HEK293 (cell line): ENCODE measurements around the gene ZNF836.

ENCODE experiments used
- CTCF ChIA-PET: fragments of 350-600 bp; formaldehyde crosslinking; extraction: SDS; loops from one replicate; lab custom pipeline; 2021; ENCODE audit warnings: antibody characterized with exemption; lab: Yijun Ruan, JAX
- POLR2A ChIA-PET: fragments of 300-600 bp; formaldehyde crosslinking; extraction: SDS; loops from one replicate; lab custom pipeline; 2020; ENCODE audit warnings: antibody characterized with exemption, inconsistent platforms; lab: Yijun Ruan, JAX
- H3K27ac ChIP-seq: fragments of 200-500 bp; sonication (Bioruptor generic); 2 replicates; pipeline ENCODE4 v1.5.1; 2014; ENCODE audit warnings: low read depth, low read length, control low read depth, inconsistent platforms; ENCODE audit errors: extremely low read depth
- H3K36me3 ChIP-seq, 2 experiments: fragments of 200-500 bp in 1 of 2; sonication (Bioruptor generic) in 1 of 2; 1 replicate in 1 of 2; 2 replicates in 1 of 2; pipeline ENCODE4 v1.5.1; 2014 to 2017; ENCODE audit warnings: inconsistent platforms in 2 of 2, low read length in 2 of 2; ENCODE audit not compliant: control insufficient read depth in 2 of 2, insufficient read depth in 1 of 2
- H3K4me1 ChIP-seq: fragments of 200-500 bp; sonication (Bioruptor generic); 2 replicates; pipeline ENCODE4 v1.5.1; 2014; ENCODE audit warnings: mild to moderate bottlenecking, low read length, inconsistent platforms; ENCODE audit not compliant: control insufficient read depth, insufficient read depth
- H3K4me3 ChIP-seq: 2 replicates; pipeline ENCODE4 v1.5.1; 2011; ENCODE audit warnings: low read depth, mild to moderate bottlenecking, control low read depth, low read length, moderate library complexity
- H3K9me3 ChIP-seq: fragments of 200-500 bp; sonication (Bioruptor generic); 2 replicates; pipeline ENCODE4 v1.5.1; 2014; ENCODE audit warnings: low read depth, low read length, inconsistent platforms; ENCODE audit not compliant: control insufficient read depth, insufficient read depth
- GLIS2 ChIP-seq: fragments of 450-650 bp; formaldehyde crosslinking; IDR thresholded peaks from 2 replicates; pipeline ENCODE4 v1.5.1; 2016; ENCODE audit warnings: missing biosample characterization, missing genetic modification characterization
- KLF9 ChIP-seq: fragments of 450-650 bp; formaldehyde crosslinking; IDR thresholded peaks from 2 replicates; pipeline ENCODE4 v1.5.1; 2016; ENCODE audit warnings: missing biosample characterization, missing genetic modification characterization, low read depth
- ZBTB20 ChIP-seq: fragments of 450-650 bp; formaldehyde crosslinking; IDR thresholded peaks from 2 replicates; pipeline ENCODE4 v1.5.1; 2016; ENCODE audit warnings: missing biosample characterization, missing genetic modification characterization
- ZNF10 ChIP-seq: fragments of 450-650 bp; formaldehyde crosslinking; IDR thresholded peaks from 2 replicates; pipeline ENCODE4 v1.5.1; 2017; ENCODE audit warnings: missing biosample characterization, missing genetic modification characterization
- ZNF292 ChIP-seq: fragments of 450-650 bp; formaldehyde crosslinking; IDR thresholded peaks from 2 replicates; pipeline ENCODE4 v1.5.1; 2016; ENCODE audit warnings: low read depth, missing biosample characterization, missing genetic modification characterization, borderline replicate concordance
- ZNF366 ChIP-seq: fragments of 450-650 bp; formaldehyde crosslinking; conservative IDR thresholded peaks from 2 replicates; pipeline ENCODE4 v1.5.1; 2016; ENCODE audit warnings: missing biosample characterization, missing genetic modification characterization
- ZNF48 ChIP-seq: fragments of 450-650 bp; formaldehyde crosslinking; IDR thresholded peaks from 2 replicates; pipeline ENCODE4 v1.5.1; 2016; ENCODE audit warnings: missing biosample characterization, missing genetic modification characterization
- ZNF501 ChIP-seq: fragments of 450-650 bp; formaldehyde crosslinking; IDR thresholded peaks from 2 replicates; pipeline ENCODE4 v1.5.1; 2016; ENCODE audit warnings: missing biosample characterization, missing genetic modification characterization
- ZNF530 ChIP-seq: fragments of 450-650 bp; formaldehyde crosslinking; IDR thresholded peaks from 2 replicates; pipeline ENCODE4 v1.5.1; 2016; ENCODE audit warnings: low read depth, missing biosample characterization, missing genetic modification characterization
- ZNF600 ChIP-seq: fragments of 450-650 bp; formaldehyde crosslinking; IDR thresholded peaks from 2 replicates; pipeline ENCODE4 v1.5.1; 2016; ENCODE audit warnings: missing biosample characterization, missing genetic modification characterization
- ZNF747 ChIP-seq: fragments of 450-650 bp; formaldehyde crosslinking; IDR thresholded peaks from 2 replicates; pipeline ENCODE4 v1.5.1; 2016; ENCODE audit warnings: missing biosample characterization, missing genetic modification characterization
- TF ChIP-seq, protein P1 (sequence below): fragments of 450-650 bp; formaldehyde crosslinking; conservative IDR thresholded peaks from 2 replicates; pipeline ENCODE4 v1.5.1; 2016; ENCODE audit warnings: low read depth, missing biosample characterization, missing genetic modification characterization
- TF ChIP-seq, protein P2 (sequence below): fragments of 450-650 bp; formaldehyde crosslinking; IDR thresholded peaks from 2 replicates; pipeline ENCODE4 v1.5.1; 2016; ENCODE audit warnings: missing biosample characterization, missing genetic modification characterization
- TF ChIP-seq, protein P3 (sequence below): fragments of 450-650 bp; formaldehyde crosslinking; optimal IDR thresholded peaks from 2 replicates; pipeline ENCODE3; 2016; ENCODE audit warnings: missing biosample characterization, mild to moderate bottlenecking, missing genetic modification characterization
- TF ChIP-seq, protein P4 (sequence below): fragments of 450-650 bp; formaldehyde crosslinking; IDR thresholded peaks from 2 replicates; pipeline ENCODE4 v1.5.1; 2016; ENCODE audit warnings: missing biosample characterization, missing genetic modification characterization
- TF ChIP-seq, protein P5 (sequence below): fragments of 450-650 bp; formaldehyde crosslinking; IDR thresholded peaks from 2 replicates; pipeline ENCODE4 v1.5.1; 2016; ENCODE audit warnings: missing biosample characterization, missing genetic modification characterization
- TF ChIP-seq, protein P6 (sequence below): fragments of 450-650 bp; formaldehyde crosslinking; IDR thresholded peaks from 2 replicates; pipeline ENCODE4 v1.5.1; 2017; ENCODE audit warnings: missing biosample characterization, missing genetic modification characterization
- TF ChIP-seq, protein P7 (sequence below): fragments of 450-650 bp; formaldehyde crosslinking; IDR thresholded peaks from 2 replicates; pipeline ENCODE4 v1.5.0; 2017; ENCODE audit warnings: missing biosample characterization, missing genetic modification characterization, borderline replicate concordance

The ZNF836 gene

DNA sequence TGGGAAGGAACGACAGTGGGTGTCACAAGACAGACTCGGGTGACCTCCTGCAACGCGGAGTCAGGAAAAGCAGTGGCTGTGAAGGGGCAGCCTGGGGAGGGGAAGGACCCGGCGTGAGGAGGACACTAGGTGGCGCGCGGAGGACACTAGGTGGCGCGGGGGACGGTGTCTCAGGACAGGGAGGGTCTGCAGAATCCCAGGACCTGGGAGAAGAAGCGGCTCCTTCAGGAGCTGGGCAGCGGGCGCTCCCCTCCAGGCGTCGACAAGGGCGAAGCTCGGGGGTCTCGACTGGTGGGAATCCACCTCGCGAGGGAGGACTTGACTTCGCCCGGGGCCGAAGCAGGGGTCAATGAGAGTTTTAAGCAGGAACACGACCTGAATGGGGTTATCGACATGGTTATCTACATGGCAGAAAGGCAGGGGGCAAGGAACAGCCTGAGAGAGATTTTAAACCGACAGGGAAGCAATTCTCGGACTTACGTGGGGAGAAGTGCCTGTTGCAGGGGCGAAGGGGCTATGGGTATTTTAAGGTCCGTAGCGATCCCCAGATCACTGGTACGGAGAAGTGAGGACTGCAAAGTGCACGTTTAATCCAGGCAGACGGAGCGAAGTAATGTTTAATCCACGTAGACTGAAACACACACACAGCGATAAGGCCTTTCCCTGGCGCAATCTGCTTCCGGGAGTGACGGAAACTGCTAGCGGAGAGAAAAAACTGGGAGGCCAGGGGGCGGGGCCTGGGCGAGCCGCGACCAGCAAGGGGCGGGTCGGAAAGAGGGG, 32.0 kb downstream of the ZNF836 start, which contains the start of gene ZNF616 (continued):
- TF ChIP-seq, protein P1, sequence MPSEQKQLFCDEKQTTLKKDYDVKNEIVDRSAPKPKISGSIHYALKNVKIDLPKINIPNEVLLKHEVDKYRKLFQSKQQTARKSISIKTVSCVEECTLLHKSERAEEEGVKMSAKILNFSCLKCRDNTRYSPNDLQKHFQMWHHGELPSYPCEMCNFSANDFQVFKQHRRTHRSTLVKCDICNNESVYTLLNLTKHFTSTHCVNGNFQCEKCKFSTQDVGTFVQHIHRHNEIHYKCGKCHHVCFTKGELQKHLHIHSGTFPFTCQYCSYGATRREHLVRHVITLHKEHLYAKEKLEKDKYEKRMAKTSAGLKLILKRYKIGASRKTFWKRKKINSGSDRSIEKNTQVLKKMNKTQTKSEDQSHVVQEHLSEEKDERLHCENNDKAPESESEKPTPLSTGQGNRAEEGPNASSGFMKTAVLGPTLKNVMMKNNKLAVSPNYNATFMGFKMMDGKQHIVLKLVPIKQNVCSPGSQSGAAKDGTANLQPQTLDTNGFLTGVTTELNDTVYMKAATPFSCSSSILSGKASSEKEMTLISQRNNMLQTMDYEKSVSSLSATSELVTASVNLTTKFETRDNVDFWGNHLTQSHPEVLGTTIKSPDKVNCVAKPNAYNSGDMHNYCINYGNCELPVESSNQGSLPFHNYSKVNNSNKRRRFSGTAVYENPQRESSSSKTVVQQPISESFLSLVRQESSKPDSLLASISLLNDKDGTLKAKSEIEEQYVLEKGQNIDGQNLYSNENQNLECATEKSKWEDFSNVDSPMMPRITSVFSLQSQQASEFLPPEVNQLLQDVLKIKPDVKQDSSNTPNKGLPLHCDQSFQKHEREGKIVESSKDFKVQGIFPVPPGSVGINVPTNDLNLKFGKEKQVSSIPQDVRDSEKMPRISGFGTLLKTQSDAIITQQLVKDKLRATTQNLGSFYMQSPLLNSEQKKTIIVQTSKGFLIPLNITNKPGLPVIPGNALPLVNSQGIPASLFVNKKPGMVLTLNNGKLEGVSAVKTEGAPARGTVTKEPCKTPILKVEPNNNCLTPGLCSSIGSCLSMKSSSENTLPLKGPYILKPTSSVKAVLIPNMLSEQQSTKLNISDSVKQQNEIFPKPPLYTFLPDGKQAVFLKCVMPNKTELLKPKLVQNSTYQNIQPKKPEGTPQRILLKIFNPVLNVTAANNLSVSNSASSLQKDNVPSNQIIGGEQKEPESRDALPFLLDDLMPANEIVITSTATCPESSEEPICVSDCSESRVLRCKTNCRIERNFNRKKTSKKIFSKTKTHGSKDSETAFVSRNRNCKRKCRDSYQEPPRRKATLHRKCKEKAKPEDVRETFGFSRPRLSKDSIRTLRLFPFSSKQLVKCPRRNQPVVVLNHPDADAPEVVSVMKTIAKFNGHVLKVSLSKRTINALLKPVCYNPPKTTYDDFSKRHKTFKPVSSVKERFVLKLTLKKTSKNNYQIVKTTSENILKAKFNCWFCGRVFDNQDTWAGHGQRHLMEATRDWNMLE: peak; percentile 85
- no peak for TF ChIP-seq ZNF530 (tag by site-specific recombination)
- peak; percentile 94; the same call in 1 of the 2 replicates for TF ChIP-seq KLF9 (tag by site-specific recombination)
- TF ChIP-seq, protein P2, sequence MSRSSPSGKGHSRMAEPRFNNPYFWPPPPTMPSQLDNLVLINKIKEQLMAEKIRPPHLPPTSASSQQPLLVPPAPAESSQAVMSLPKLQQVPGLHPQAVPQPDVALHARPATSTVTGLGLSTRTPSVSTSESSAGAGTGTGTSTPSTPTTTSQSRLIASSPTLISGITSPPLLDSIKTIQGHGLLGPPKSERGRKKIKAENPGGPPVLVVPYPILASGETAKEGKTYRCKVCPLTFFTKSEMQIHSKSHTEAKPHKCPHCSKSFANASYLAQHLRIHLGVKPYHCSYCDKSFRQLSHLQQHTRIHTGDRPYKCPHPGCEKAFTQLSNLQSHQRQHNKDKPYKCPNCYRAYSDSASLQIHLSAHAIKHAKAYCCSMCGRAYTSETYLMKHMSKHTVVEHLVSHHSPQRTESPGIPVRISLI (tag by site-specific recombination): peak; percentile 82
- TF ChIP-seq ZNF10 (tag by site-specific recombination): peak; percentile 71
- TF ChIP-seq, protein P3, sequence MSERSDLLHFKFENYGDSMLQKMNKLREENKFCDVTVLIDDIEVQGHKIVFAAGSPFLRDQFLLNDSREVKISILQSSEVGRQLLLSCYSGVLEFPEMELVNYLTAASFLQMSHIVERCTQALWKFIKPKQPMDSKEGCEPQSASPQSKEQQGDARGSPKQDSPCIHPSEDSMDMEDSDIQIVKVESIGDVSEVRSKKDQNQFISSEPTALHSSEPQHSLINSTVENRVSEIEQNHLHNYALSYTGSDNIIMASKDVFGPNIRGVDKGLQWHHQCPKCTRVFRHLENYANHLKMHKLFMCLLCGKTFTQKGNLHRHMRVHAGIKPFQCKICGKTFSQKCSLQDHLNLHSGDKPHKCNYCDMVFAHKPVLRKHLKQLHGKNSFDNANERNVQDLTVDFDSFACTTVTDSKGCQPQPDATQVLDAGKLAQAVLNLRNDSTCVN (tag by site-specific recombination): peak; percentile 41
- TF ChIP-seq, protein P4, sequence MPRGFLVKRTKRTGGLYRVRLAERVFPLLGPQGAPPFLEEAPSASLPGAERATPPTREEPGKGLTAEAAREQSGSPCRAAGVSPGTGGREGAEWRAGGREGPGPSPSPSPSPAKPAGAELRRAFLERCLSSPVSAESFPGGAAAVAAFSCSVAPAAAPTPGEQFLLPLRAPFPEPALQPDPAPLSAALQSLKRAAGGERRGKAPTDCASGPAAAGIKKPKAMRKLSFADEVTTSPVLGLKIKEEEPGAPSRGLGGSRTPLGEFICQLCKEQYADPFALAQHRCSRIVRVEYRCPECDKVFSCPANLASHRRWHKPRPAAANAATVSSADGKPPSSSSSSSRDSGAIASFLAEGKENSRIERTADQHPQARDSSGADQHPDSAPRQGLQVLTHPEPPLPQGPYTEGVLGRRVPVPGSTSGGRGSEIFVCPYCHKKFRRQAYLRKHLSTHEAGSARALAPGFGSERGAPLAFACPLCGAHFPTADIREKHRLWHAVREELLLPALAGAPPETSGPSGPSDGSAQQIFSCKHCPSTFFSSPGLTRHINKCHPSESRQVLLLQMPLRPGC: no peak
- TF ChIP-seq ZNF600 (tag by site-specific recombination): 0 out of 2 replicates have a peak, but pooled peaks have one; percentile 30
- TF ChIP-seq GLIS2 (tag by site-specific recombination): peak; percentile 86
- TF ChIP-seq, protein P5, sequence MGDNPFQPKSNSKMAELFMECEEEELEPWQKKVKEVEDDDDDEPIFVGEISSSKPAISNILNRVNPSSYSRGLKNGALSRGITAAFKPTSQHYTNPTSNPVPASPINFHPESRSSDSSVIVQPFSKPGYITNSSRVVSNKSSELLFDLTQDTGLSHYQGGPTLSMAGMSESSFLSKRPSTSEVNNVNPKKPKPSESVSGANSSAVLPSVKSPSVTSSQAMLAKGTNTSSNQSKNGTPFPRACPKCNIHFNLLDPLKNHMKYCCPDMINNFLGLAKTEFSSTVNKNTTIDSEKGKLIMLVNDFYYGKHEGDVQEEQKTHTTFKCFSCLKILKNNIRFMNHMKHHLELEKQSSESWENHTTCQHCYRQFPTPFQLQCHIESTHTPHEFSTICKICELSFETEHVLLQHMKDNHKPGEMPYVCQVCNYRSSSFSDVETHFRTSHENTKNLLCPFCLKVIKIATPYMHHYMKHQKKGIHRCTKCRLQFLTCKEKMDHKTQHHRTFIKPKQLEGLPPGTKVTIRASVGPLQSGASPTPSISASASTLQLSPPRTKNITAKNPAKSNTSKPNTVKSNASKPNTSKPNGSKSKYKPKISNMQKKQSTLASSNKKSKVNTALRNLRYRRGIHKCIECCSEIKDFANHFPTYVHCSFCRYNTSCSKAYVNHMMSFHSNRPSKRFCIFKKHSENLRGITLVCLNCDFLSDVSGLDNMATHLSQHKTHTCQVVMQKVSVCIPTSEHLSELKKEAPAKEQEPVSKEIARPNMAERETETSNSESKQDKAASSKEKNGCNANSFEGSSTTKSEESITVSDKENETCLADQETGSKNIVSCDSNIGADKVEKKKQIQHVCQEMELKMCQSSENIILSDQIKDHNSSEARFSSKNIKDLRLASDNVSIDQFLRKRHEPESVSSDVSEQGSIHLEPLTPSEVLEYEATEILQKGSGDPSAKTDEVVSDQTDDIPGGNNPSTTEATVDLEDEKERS (tag by site-specific recombination): no peak
- peak; percentile 17; the same call in 1 of the 2 replicates for TF ChIP-seq ZNF501 (tag by site-specific recombination)

DNA sequence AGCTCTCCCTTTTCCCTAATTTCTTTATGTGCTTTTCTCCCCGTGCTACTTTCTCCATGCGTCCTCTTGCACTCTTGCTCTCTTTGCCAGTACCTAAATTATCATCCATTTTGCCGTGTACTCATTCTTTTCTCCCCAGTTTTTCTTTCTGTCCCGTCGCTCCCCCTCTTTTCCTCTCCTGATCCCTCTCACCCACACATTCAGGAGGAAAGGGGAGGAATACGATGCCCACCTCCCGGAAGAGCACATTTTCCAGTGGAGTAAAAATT, 32.5 kb downstream of the ZNF836 start:
- peak overlapping the region; percentile 73; the same call in 1 of the 2 replicates for H3K27ac ChIP-seq
- ChIA-PET CTCF (interaction anchor here (0.6 to 1.4 kb wide), 13 partner anchors 15 to 1371 kb away, joined by 3 to 13 read pairs (median 3); no protein-coding TSS in a partner anchor), POLR2A (interaction anchor here (2.3 kb wide), 1 partner anchor 50 kb away, joined by 17 read pairs; the partner anchor contains the start of gene PPP2R1A)
- H3K4me3 ChIP-seq: peak overlapping the region; percentile 57
- peaks cover 8% of the 10 kb centered on the region for H3K9me3 ChIP-seq
- H3K36me3 ChIP-seq: peaks cover 0 to 13% of the 10 kb centered on the region in 2 experiments; a peak in 2 of 3 replicates
- H3K4me1 ChIP-seq: no peaks in the 10 kb centered on the region
- TF ChIP-seq ZNF366 (tag by site-specific recombination) (peak; percentile 70), ZNF747 (no peak), ZBTB20 (tag by site-specific recombination) (peak; percentile 56; the same call in 1 of the 2 replicates), ZNF48 (no peak), ZNF292 (no peak)
- TF ChIP-seq, protein P6, sequence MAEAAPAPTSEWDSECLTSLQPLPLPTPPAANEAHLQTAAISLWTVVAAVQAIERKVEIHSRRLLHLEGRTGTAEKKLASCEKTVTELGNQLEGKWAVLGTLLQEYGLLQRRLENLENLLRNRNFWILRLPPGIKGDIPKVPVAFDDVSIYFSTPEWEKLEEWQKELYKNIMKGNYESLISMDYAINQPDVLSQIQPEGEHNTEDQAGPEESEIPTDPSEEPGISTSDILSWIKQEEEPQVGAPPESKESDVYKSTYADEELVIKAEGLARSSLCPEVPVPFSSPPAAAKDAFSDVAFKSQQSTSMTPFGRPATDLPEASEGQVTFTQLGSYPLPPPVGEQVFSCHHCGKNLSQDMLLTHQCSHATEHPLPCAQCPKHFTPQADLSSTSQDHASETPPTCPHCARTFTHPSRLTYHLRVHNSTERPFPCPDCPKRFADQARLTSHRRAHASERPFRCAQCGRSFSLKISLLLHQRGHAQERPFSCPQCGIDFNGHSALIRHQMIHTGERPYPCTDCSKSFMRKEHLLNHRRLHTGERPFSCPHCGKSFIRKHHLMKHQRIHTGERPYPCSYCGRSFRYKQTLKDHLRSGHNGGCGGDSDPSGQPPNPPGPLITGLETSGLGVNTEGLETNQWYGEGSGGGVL: peak; percentile 72
- TF ChIP-seq, protein P7, sequence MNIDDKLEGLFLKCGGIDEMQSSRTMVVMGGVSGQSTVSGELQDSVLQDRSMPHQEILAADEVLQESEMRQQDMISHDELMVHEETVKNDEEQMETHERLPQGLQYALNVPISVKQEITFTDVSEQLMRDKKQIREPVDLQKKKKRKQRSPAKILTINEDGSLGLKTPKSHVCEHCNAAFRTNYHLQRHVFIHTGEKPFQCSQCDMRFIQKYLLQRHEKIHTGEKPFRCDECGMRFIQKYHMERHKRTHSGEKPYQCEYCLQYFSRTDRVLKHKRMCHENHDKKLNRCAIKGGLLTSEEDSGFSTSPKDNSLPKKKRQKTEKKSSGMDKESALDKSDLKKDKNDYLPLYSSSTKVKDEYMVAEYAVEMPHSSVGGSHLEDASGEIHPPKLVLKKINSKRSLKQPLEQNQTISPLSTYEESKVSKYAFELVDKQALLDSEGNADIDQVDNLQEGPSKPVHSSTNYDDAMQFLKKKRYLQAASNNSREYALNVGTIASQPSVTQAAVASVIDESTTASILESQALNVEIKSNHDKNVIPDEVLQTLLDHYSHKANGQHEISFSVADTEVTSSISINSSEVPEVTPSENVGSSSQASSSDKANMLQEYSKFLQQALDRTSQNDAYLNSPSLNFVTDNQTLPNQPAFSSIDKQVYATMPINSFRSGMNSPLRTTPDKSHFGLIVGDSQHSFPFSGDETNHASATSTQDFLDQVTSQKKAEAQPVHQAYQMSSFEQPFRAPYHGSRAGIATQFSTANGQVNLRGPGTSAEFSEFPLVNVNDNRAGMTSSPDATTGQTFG (tag by site-specific recombination): no peak
